Cardiac septum (tissue), 1 donor: Measurements from ENCODE around the gene NMNAT2. TPM values are rescaled to one million over a fixed set of nuclear protein-coding genes. Genes with fewer than 3 reads are reported as not detected.
"Not testable (repeated sequence)": the region's sequence is repeated elsewhere in the genome, so short reads cannot be mapped to it uniquely, and the experiment has no call there.

Experiments used
- DNase-seq: peaks from one replicate; pipeline ENCODE4 v3.0.0-alpha.2; 2020; ENCODE audit warnings: low spot score
- intact Hi-C: fragments of 100-400 bp; cut with DNase I; formaldehyde crosslinking; loops from one replicate; pipeline ENCODE4 v1.14.0; 2022
- total RNA-seq: library from RNA; stranded (reverse); fragmentation: NEBNext Ultra II Directional; extraction: Animal tissue kit (Norgen Biotek cat#: 25700); gene quantifications from one replicate; pipeline ENCODE4 v1.2.1, GENCODE V29; 2021
- donor health status: DM: no; HTN: no; CAD: no.

Gene NMNAT2
- total RNA-seq, 1 donor from 2014 or later: 1.9 TPM

DNA sequence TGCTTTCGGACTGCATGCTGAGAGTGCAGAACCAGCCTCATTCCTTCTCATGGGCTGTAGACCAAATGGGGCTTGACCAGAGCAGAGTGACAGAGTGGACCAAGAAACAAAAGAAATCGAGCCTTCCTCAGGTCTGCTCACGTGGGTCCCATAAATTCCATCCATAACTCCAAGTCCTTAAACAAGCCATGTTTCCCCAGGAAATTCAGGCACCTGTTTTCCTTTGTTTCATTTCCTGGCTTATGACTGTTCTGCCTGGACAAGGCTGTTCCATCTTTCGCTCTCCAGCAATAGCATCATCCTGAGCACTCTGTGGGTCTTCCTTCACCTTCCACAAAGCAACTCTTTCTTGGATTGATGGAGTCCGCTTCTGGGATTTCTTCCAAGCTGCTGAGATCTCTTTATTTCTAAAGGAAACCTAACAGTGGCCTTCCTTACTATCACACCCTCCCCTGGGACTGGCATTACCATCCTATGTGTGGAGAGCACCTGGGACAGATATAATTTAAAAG lies 168.2 kb downstream of the NMNAT2 start:
- no peak for DNase-seq
- intact Hi-C loops: no loop called here

DNA sequence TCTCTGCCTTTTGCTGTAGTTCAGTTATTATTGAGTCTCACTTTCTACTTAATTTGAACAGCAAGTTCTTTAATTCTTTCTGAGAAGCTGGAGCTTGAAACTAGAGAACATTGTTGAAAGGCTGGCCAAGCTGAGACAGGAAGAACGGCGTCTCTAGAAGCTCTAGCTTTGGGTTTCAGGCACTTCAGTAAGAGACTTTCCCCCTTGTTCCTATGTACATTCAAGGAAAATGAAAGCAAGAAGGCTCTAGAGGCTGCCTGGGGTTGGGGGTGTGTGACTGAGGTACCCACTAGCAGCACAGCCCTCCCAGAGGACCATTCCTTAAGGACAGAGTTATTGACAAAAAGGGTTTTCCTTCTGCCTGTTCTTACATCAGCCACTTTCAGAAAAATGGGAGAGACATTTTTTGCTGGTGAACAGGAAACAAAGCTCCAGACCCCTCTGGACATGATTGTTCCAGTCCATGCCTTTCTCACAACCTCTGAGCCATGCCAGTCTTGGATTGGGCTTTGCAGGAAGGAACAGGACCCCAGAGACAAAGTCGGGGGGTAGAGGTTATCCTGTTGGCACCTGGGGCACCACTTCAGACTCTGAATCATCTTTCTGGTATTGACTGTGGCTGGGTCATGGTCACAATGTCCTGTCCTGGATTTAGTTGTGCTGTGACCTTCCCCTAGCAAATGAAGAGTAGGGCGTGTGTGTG lies 169.0 kb downstream of the NMNAT2 start:
- intact Hi-C loops: no loop called here
- DNase-seq: no peak

DNA sequence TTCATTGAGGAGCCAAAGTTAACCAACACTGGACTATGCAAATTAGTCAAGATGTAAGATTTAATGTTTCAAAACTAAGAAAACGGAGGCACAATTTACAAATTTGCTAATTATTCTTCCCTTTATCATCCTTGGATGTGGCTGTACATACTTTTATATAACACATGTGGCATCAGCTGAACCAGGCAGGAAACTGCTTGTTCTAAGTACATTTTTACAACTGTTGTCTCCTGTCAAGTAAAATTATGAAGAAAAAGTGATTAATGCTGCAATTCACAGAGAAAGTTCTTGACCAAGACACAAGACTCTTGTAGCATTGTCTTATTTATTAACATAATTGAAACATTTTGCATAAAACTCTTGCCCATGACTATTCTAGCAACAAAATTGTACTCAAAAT lies 170.2 kb downstream of the NMNAT2 start:
- intact Hi-C loops: no loop called here
- DNase-seq: no peak

- no peak for DNase-seq
- intact Hi-C loops: no loop called here
Observed at GRCh38 chr1:183247484-183247883, 170.7 kb downstream of the NMNAT2 start.

DNA sequence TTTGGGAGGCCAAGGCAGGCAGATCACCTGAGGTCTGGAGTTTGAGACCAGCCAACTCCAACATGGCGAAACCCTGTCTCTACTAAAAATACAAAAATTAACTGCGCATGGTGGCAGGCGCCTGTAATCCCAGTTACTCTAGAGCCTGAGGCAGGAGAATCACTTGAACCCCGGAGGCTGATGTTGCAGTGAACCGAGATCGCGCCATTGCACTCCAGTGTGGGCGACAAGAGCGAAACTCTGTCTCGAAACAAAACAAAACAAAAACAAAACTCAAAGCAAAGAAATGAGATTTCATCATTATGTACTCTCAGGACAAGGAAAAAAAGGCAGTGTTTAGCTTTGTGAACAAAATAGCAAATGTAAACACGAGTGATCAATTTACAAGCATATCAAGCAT lies 171.1 kb downstream of the NMNAT2 start:
- DNase-seq: no peak
- intact Hi-C loops: no loop called here

DNA sequence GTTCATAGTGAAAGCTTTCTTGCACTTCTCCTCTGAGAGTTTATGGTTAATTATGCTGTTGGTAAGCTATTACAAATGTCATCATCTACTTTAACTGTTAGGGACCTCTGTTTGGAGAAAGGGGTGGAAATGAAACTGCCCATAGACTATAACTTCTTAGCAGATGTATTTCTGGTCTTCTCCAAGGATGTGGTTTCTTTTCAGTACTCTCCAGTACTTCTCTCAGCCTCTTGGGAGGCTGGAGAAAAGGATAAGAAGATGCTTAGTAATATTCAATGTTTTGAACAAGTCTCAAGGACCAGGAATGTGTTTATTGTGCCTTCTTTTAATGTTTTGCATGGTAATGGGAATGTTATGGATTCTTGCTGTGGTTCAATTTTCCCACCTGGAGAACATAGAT lies 171.7 kb downstream of the NMNAT2 start:
- intact Hi-C loops: no loop called here
- DNase-seq: no peak

- no peak for DNase-seq
- intact Hi-C loops: no loop called here
Observed at GRCh38 chr1:183245357-183245756, 172.8 kb downstream of the NMNAT2 start.

DNA sequence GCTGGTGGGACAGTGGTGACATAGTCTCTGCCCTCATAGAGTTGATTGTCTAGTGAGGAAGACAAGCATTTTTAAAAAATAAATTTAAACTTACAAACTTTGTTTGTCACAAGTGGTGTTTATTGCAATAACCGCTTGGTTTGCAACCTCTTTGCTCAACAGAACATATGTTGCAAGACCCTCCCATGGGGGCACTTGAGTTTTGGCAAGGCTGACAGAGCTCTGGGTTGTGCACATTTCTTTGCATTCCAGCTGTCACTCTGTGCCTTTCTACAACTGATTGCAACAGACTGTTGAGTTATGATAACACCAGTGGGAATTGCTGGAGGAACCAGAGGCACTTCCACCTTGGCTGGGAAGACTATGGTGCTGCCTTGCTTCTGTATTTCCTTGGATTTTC lies 173.7 kb downstream of the NMNAT2 start:
- intact Hi-C loops: no loop called here
- DNase-seq: no peak

- intact Hi-C loops: no loop called here
- no peak for DNase-seq
Observed at GRCh38 chr1:183243161-183244050, 174.8 kb downstream of the NMNAT2 start.

GRCh38 chr1:183242556-183242955 lies 175.6 kb downstream of the NMNAT2 start:
- DNase-seq: no peak
- intact Hi-C loops: no loop called here

DNA sequence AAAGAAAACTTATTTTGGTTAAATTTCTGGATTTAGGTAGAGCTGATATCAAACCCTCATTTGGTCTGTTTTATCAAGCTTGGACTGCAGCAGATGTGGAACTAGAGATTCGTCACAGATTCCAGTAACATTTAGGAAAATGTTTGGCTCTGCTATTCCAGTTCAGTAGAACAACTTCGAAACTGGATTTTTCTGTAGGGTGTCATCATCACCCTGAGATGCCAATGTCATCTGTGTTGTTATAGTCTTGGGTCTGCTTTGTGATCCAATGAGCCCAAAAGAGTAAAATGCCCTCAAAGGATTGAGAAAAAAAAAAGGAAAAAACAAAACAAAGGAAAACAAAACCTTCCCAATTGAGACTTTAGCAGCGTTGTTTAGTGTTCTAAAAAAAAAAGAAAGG lies 176.7 kb downstream of the NMNAT2 start:
- intact Hi-C loops: no loop called here
- no peak for DNase-seq

DNA sequence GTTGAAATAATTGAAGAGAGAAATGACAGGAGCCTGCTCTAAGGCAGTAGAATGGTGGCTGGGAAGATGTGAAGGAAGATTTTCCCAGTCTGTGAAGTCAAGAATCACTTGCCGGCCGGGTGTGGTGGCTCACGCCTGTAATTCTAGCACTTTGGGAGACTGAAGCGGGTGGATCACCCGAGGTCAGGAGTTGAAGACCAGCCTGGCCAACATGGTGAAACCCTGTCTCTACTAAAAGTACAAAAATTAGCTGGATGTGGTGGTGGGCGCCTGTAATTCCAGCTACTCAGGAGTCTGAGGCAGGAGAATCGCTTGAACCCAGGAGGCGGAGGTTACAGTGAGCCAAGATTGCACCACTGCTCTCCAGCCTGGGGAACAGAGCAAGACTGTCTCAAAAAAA lies 177.3 kb downstream of the NMNAT2 start:
- DNase-seq, intact Hi-C loops: not testable (repeated sequence)

DNA sequence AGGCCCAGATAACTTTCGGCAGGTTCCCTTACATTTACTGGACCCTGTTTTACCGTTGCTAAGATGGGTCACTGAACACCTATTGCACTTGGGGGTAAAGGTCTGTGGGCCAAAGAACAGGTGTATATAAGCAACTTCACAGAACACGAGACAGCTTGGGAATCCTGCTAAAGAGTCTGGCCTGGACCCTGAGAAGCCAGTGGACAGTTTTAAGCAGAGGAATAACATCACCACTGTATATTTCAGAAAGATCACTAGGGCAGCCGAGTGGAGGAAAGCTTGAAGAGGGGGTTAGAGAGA lies 177.7 kb downstream of the NMNAT2 start:
- intact Hi-C loops: no loop called here
- DNase-seq: no peak

GRCh38 chr1:183239793-183240525 lies 178.2 kb downstream of the NMNAT2 start:
- intact Hi-C loops: loop anchor here (5.0 kb wide), 1 partner anchor 77 kb away; no protein-coding TSS in a partner anchor
- no peak for DNase-seq

GRCh38 chr1:183239220-183239742 lies 178.9 kb downstream of the NMNAT2 start:
- intact Hi-C loops: loop anchor here (5.0 kb wide), 1 partner anchor 78 kb away; no protein-coding TSS in a partner anchor
- DNase-seq: no peak

- intact Hi-C loops: loop anchor here (5.0 kb wide), 1 partner anchor 79 kb away; no protein-coding TSS in a partner anchor
- DNase-seq: no peak
Observed at GRCh38 chr1:183238071-183238470, 180.1 kb downstream of the NMNAT2 start.

- DNase-seq: no peak
- intact Hi-C loops: loop anchor here (5.0 kb wide), 1 partner anchor 80 kb away; no protein-coding TSS in a partner anchor
Observed at GRCh38 chr1:183237046-183237445, 181.1 kb downstream of the NMNAT2 start.

- DNase-seq: no peak
- intact Hi-C loops: loop anchor here (5.0 kb wide), 1 partner anchor 81 kb away; no protein-coding TSS in a partner anchor
Observed at GRCh38 chr1:183236158-183236725, 181.9 kb downstream of the NMNAT2 start.

GRCh38 chr1:183235503-183235902 lies 182.7 kb downstream of the NMNAT2 start:
- no peak for DNase-seq
- intact Hi-C loops: loop anchor here (2.0 to 5.0 kb wide), 2 partner anchors 82 to 273 kb away; no protein-coding TSS in a partner anchor
